GM23338 (cell line): ENCODE results near the gene SPINT2. TPM values are rescaled to one million over a fixed set of nuclear protein-coding genes. Genes with fewer than 3 reads are reported as not detected.

Experiments used
- ATAC-seq: fragments of 200-7000 bp; cut with Tn5 transposase; 3 replicates; pipeline ENCODE4 v1.9.1; 2020
- DNase-seq: peaks from one replicate; pipeline ENCODE4 v3.0.0-alpha.2; 2015; ENCODE audit warnings: low spot score
- H2AFZ ChIP-seq: fragments of 200-600 bp; sonication (generic); 2 replicates; pipeline ENCODE4 v1.8.0; 2016; ENCODE audit warnings: antibody characterized with exemption, mild to moderate bottlenecking, moderate library complexity
- H3F3A ChIP-seq: fragments of 200-600 bp; sonication (generic); replicated peaks from 2 replicates; pipeline ENCODE4 v1.8.0; 2017; ENCODE audit warnings: antibody characterized with exemption, mixed run types, low read depth
- H3K27ac ChIP-seq: fragments of 200-600 bp; sonication (generic); 2 replicates; pipeline ENCODE4 v1.6.1; 2016; ENCODE audit warnings: low read depth
- H3K27me3 ChIP-seq: fragments of 200-600 bp; sonication (generic); 2 replicates; pipeline ENCODE4 v1.8.0; 2016; ENCODE audit warnings: mild to moderate bottlenecking, mixed run types, moderate library complexity; ENCODE audit not compliant: insufficient read depth
- H3K36me3 ChIP-seq: fragments of 200-600 bp; sonication (generic); 2 replicates; pipeline ENCODE4 v1.8.0; 2016; ENCODE audit warnings: mild to moderate bottlenecking; ENCODE audit not compliant: insufficient read depth
- H3K4me1 ChIP-seq: fragments of 200-600 bp; sonication (generic); 2 replicates; pipeline ENCODE4 v1.8.0; 2016; ENCODE audit warnings: mild to moderate bottlenecking, moderate library complexity; ENCODE audit not compliant: insufficient read depth
- H3K4me2 ChIP-seq: fragments of 200-600 bp; sonication (generic); 2 replicates; pipeline ENCODE4 v1.7.1; 2017; ENCODE audit warnings: mixed run types
- H3K4me3 ChIP-seq: fragments of 200-600 bp; sonication (generic); 2 replicates; pipeline ENCODE4 v1.6.1; 2016; ENCODE audit warnings: mixed run types
- H3K79me2 ChIP-seq: fragments of 200-600 bp; sonication (generic); replicated peaks from 2 replicates; pipeline ENCODE4 v1.8.0; 2017; ENCODE audit warnings: mild to moderate bottlenecking; ENCODE audit not compliant: insufficient read depth
- H3K9me2 ChIP-seq: fragments of 200-600 bp; sonication (generic); 2 replicates; pipeline ENCODE4 v1.8.0; 2017; ENCODE audit not compliant: insufficient read depth
- H4K20me1 ChIP-seq: fragments of 200-600 bp; sonication (generic); replicated peaks from 2 replicates; pipeline ENCODE4 v1.8.0; 2017; ENCODE audit warnings: mild to moderate bottlenecking; ENCODE audit not compliant: insufficient read depth
- H3K27ac Mint-ChIP-seq: 2 replicates; pipeline ENCODE4 v1.8.0; 2020; ENCODE audit warnings: inconsistent platforms, mild to moderate bottlenecking, moderate library complexity, mixed read lengths
- H3K27me3 Mint-ChIP-seq: 3 replicates; pipeline ENCODE4 v1.8.0; 2022; ENCODE audit warnings: low read depth, mild to moderate bottlenecking, moderate library complexity, mixed read lengths, inconsistent platforms; ENCODE audit not compliant: insufficient read depth, poor library complexity
- H3K36me3 Mint-ChIP-seq: 3 replicates; pipeline ENCODE4 v1.8.0; 2021; ENCODE audit warnings: low read depth, mild to moderate bottlenecking, inconsistent platforms, moderate library complexity, mixed read lengths
- H3K4me1 Mint-ChIP-seq: 3 replicates; pipeline ENCODE4 v1.8.0; 2020; ENCODE audit warnings: mild to moderate bottlenecking, inconsistent platforms, mixed read lengths
- H3K4me3 Mint-ChIP-seq: 3 replicates; pipeline ENCODE4 v1.8.0; 2021; ENCODE audit warnings: moderate library complexity, mild to moderate bottlenecking, inconsistent platforms, mixed read lengths
- H3K9me3 Mint-ChIP-seq: 3 replicates; pipeline ENCODE4 v1.8.0; 2020; ENCODE audit warnings: moderate library complexity, mild to moderate bottlenecking, inconsistent platforms, mixed read lengths
- CREB1 ChIP-seq: fragments of 250-450 bp; sonication (Bioruptor Pico); IDR thresholded peaks from 2 replicates; pipeline ENCODE4 v1.5.0; 2020; ENCODE audit warnings: low read depth, mild to moderate bottlenecking, moderate library complexity
- EZH2 ChIP-seq: fragments of 200-600 bp; sonication (generic); IDR thresholded peaks from one replicate; pipeline ENCODE4 v1.8.0; 2017; ENCODE audit warnings: antibody characterized with exemption, mild to moderate bottlenecking, low read depth; ENCODE audit not compliant: unreplicated experiment
- EZH2phosphoT487 ChIP-seq: fragments of 200-600 bp; sonication (generic); IDR thresholded peaks from one replicate; pipeline ENCODE4 v1.8.1; 2018; ENCODE audit warnings: antibody characterized with exemption; ENCODE audit not compliant: unreplicated experiment
- JUNB ChIP-seq: IDR thresholded peaks from one replicate; pipeline ENCODE4 v1.6.1; 2016; ENCODE audit warnings: antibody characterized with exemption; ENCODE audit not compliant: unreplicated experiment
- NANOG ChIP-seq: IDR thresholded peaks from 2 replicates; pipeline ENCODE4 v1.6.1; 2016; ENCODE audit warnings: antibody characterized with exemption, borderline replicate concordance
- POLR2AphosphoS5 ChIP-seq: IDR thresholded peaks from 2 replicates; pipeline ENCODE4 v1.6.1; 2016; ENCODE audit warnings: antibody characterized with exemption, low read depth
- REST ChIP-seq: IDR thresholded peaks from one replicate; pipeline ENCODE4 v1.6.1; 2018; ENCODE audit warnings: antibody characterized with exemption; ENCODE audit not compliant: unreplicated experiment
- STAT1 ChIP-seq: IDR thresholded peaks from one replicate; pipeline ENCODE4 v1.6.1; 2016; ENCODE audit warnings: antibody characterized with exemption; ENCODE audit not compliant: unreplicated experiment
- ZNF114 ChIP-seq: fragments of 250-450 bp; sonication (Bioruptor Pico); IDR thresholded peaks from 2 replicates; pipeline ENCODE4 v1.5.0; 2020; ENCODE audit warnings: mild to moderate bottlenecking, moderate library complexity
- ZNF331 ChIP-seq: fragments of 250-450 bp; sonication (Bioruptor Pico); IDR thresholded peaks from 2 replicates; pipeline ENCODE4 v1.5.0; 2020; ENCODE audit warnings: low read depth, mild to moderate bottlenecking, moderate library complexity
- polyA plus RNA-seq: library from polyadenylated mRNA; unstranded; fragments of >200 nt; fragmentation: Nextera tagmentation; extraction: Ambion mirVana; gene quantifications from 2 replicates; pipeline ENCODE4 v1.2.1, GENCODE V29; 2016
- total RNA-seq: library from RNA; depleted of rRNA; stranded (reverse); fragments of >200 nt; shearing (Covaris generic); gene quantifications from 2 replicates; pipeline ENCODE4 v1.2.3, GENCODE V29; 2014
- TF ChIP-seq, protein P1 (sequence below): fragments of 250-450 bp; sonication (Bioruptor Pico); IDR thresholded peaks from 2 replicates; pipeline ENCODE4 v1.5.0; 2020; ENCODE audit warnings: mild to moderate bottlenecking, moderate library complexity
- TF ChIP-seq, protein P2 (sequence below): IDR thresholded peaks from 2 replicates; pipeline ENCODE4 v1.6.1; 2016; ENCODE audit warnings: antibody characterized with exemption
- TF ChIP-seq, protein P3 (sequence below), 2 experiments: fragments of 200-600 bp in 1 of 2; sonication (generic) in 1 of 2; conservative IDR thresholded peaks; 2 replicates each; pipeline versions ENCODE4 v1.5.1 to v1.6.1; 2016 to 2017; ENCODE audit warnings: antibody characterized with exemption in 2 of 2, low read depth in 2 of 2, mild to moderate bottlenecking in 2 of 2, moderate library complexity in 1 of 2

Gene SPINT2
- total and polyA plus RNA-seq, 2 experiments from 2014 or later: 319 to 468 TPM

DNA sequence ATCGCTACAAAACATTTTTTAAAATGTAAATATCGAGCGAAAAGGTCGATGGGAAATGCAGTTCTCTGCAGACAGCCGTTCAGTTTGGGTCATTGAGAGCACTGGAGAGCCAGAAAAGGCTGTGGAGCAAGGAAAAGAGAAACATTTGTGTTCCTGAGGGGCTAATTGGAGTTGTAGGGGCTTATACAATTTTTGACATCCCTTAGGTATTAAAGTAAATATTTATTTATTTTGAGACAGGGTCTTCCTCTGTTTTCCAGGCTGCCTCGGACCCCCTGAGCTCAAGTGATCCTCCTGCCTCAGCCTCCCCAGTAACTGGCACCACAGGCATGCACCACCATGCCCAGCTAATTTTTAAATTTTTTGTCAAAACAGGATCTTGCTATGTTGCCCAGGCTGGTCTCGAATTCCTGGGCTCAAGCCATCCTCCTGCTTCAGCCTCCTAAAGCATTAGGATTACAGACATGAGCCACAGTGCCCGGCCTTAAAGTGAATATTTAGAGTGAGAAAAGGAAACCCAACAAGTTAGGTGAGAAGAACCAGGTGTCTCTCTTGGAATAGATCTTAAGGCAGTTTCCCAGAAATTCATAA, 52.2 kb downstream of the SPINT2 start:
- Histone ChIP-seq H3K4me3 (peak overlapping the region; percentile 54), H3K4me2 (peak overlapping the region; percentile 78), H3K27ac (peak overlapping the region; percentile 95), H3K9me2 (no peaks in the 10 kb centered on the region), H3K79me2 (peaks cover 8% of the 10 kb centered on the region; the same call in 1 of the 2 replicates), H3K36me3 (no peaks in the 10 kb centered on the region), H3F3A (peaks cover 15% of the 10 kb centered on the region), H4K20me1 (peaks cover 6% of the 10 kb centered on the region; the same call in 1 of the 2 replicates), H2AFZ (peak overlapping the region; percentile 89), H3K4me1 (peaks cover 5% of the 10 kb centered on the region; the same call in 1 of the 2 replicates), H3K27me3 (peaks cover 36% of the 10 kb centered on the region)
- H3K27me3 Mint-ChIP-seq: peaks cover 53% of the 10 kb centered on the region
- H3K27ac Mint-ChIP-seq: peak overlapping the region; percentile 97
- H3K4me1 Mint-ChIP-seq: peaks cover 28% of the 10 kb centered on the region
- H3K9me3 Mint-ChIP-seq: no peaks in the 10 kb centered on the region
- no peak for TF ChIP-seq ZNF331 (CRISPR knock-in tag)
- TF ChIP-seq EZH2: no peak
- no peak for TF ChIP-seq EZH2phosphoT487
- no peak for TF ChIP-seq CREB1
- no peak for TF ChIP-seq JUNB
- TF ChIP-seq, protein P1, sequence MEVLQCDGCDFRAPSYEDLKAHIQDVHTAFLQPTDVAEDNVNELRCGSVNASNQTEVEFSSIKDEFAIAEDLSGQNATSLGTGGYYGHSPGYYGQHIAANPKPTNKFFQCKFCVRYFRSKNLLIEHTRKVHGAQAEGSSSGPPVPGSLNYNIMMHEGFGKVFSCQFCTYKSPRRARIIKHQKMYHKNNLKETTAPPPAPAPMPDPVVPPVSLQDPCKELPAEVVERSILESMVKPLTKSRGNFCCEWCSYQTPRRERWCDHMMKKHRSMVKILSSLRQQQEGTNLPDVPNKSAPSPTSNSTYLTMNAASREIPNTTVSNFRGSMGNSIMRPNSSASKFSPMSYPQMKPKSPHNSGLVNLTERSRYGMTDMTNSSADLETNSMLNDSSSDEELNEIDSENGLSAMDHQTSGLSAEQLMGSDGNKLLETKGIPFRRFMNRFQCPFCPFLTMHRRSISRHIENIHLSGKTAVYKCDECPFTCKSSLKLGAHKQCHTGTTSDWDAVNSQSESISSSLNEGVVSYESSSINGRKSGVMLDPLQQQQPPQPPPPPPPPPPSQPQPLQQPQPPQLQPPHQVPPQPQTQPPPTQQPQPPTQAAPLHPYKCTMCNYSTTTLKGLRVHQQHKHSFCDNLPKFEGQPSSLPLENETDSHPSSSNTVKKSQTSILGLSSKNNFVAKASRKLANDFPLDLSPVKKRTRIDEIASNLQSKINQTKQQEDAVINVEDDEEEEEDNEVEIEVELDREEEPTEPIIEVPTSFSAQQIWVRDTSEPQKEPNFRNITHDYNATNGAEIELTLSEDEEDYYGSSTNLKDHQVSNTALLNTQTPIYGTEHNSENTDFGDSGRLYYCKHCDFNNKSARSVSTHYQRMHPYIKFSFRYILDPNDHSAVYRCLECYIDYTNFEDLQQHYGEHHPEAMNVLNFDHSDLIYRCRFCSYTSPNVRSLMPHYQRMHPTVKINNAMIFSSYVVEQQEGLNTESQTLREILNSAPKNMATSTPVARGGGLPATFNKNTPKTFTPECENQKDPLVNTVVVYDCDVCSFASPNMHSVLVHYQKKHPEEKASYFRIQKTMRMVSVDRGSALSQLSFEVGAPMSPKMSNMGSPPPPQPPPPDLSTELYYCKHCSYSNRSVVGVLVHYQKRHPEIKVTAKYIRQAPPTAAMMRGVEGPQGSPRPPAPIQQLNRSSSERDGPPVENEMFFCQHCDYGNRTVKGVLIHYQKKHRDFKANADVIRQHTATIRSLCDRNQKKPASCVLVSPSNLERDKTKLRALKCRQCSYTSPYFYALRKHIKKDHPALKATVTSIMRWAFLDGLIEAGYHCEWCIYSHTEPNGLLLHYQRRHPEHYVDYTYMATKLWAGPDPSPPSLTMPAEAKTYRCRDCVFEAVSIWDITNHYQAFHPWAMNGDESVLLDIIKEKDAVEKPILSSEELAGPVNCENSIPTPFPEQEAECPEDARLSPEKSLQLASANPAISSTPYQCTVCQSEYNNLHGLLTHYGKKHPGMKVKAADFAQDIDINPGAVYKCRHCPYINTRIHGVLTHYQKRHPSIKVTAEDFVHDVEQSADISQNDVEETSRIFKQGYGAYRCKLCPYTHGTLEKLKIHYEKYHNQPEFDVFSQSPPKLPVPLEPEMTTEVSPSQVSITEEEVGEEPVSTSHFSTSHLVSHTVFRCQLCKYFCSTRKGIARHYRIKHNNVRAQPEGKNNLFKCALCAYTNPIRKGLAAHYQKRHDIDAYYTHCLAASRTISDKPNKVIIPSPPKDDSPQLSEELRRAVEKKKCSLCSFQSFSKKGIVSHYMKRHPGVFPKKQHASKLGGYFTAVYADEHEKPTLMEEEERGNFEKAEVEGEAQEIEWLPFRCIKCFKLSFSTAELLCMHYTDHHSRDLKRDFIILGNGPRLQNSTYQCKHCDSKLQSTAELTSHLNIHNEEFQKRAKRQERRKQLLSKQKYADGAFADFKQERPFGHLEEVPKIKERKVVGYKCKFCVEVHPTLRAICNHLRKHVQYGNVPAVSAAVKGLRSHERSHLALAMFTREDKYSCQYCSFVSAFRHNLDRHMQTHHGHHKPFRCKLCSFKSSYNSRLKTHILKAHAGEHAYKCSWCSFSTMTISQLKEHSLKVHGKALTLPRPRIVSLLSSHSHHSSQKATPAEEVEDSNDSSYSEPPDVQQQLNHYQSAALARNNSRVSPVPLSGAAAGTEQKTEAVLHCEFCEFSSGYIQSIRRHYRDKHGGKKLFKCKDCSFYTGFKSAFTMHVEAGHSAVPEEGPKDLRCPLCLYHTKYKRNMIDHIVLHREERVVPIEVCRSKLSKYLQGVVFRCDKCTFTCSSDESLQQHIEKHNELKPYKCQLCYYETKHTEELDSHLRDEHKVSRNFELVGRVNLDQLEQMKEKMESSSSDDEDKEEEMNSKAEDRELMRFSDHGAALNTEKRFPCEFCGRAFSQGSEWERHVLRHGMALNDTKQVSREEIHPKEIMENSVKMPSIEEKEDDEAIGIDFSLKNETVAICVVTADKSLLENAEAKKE (CRISPR knock-in tag): no peak
- no peak for TF ChIP-seq ZNF114 (CRISPR knock-in tag)
- TF ChIP-seq POLR2AphosphoS5: no peak
- no peak for TF ChIP-seq STAT1
- TF ChIP-seq, protein P2, sequence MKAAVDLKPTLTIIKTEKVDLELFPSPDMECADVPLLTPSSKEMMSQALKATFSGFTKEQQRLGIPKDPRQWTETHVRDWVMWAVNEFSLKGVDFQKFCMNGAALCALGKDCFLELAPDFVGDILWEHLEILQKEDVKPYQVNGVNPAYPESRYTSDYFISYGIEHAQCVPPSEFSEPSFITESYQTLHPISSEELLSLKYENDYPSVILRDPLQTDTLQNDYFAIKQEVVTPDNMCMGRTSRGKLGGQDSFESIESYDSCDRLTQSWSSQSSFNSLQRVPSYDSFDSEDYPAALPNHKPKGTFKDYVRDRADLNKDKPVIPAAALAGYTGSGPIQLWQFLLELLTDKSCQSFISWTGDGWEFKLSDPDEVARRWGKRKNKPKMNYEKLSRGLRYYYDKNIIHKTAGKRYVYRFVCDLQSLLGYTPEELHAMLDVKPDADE: no peak
- TF ChIP-seq NANOG: no peak
- TF ChIP-seq REST: no peak
- TF ChIP-seq, protein P3, sequence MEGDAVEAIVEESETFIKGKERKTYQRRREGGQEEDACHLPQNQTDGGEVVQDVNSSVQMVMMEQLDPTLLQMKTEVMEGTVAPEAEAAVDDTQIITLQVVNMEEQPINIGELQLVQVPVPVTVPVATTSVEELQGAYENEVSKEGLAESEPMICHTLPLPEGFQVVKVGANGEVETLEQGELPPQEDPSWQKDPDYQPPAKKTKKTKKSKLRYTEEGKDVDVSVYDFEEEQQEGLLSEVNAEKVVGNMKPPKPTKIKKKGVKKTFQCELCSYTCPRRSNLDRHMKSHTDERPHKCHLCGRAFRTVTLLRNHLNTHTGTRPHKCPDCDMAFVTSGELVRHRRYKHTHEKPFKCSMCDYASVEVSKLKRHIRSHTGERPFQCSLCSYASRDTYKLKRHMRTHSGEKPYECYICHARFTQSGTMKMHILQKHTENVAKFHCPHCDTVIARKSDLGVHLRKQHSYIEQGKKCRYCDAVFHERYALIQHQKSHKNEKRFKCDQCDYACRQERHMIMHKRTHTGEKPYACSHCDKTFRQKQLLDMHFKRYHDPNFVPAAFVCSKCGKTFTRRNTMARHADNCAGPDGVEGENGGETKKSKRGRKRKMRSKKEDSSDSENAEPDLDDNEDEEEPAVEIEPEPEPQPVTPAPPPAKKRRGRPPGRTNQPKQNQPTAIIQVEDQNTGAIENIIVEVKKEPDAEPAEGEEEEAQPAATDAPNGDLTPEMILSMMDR (conservative IDR thresholded peaks at IDR 0.05; ENCODE audit: low read depth in 2 of 2): no peak
- no peak for DNase-seq
- ATAC-seq: no peak
- no peaks in the 10 kb centered on the region; the same call in 2 of the 3 replicates for H3K36me3 Mint-ChIP-seq
- peak overlapping the region; percentile 74 for H3K4me3 Mint-ChIP-seq
